HG02588 (cell line): ENCODE measurements around the gene CAMTA2.
A peak's percentile ranks its signal among the peaks of the same experiment; 100 is the strongest.
"Not testable (repeated sequence)": the region's sequence is repeated elsewhere in the genome, so short reads cannot be mapped to it uniquely, and the experiment has no call there.

Experiments
- ATAC-seq: cut with Tn5 transposase; IDR thresholded peaks from one replicate; pipeline ENCODE4 v1.9.1; 2021; ENCODE audit warnings: mild to moderate bottlenecking, moderate library complexity; ENCODE audit not compliant: unreplicated experiment

CAMTA2 gene

DNA sequence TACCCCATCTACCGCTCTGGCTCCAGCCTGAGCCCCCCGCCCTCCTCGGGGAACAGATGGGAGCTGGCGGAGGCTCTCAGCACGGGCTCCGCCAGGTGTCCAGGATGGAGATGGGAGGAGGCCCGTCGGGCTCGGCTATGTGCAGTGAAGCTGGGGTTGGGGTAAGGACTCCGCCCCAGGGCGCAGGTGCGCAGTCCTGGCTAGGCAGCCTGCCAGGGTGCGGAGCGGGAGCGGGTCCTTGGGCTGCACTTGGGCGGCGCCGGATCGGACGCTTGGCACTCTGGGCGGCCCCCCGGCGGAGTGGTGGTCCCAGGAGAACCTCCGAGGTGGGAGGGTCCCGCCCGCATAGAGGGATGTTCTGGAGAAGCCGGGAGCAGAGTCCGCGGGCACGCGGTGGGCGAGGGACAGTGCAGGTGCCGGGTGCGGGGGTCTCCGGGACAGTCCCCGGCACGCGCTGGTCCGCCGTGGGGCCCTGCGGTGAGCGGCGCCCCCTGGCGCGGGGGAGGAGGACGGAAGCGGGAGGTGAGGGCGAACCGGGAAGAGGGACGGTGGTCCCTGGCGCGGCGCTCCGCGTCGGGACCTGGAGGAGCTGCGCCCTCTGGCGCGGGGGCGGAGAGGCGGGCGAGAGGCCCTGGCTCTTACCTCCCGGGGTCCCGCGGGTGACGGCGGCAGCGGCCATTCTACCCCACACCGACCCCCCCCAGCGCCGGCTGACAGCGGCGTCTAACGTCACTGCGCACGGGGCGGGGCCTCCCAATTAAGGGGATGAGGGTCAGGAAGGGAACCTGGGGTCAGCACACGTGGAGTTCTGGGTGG is at the start of gene CAMTA2:
Gene CAMTA2 (minus strand): TSS at position 725 of the 816 bp plus-strand sequence. CDS start 1,453 bp downstream, outside the sequence.
- ATAC-seq, result peak; percentile 58

DNA sequence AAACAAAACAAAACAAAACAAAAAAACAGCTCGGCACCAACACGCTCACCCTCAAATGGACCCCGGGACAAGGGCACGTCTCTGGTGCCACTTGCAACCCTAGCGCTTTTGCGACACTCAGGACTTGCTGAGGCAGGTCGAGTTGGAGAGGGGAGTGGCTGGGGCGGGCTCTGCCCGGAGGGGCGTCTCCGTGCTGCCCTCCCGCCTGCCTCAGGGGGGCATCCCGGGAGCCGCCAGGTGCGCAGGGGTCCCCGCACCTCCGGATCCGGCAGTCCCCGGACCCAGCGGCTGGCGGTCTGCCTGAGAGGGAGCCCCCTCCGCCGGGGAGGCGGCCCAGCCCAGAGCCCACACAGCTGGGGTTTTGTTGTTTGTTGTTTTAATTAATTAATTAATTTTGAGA is 47.8 kb upstream of the CAMTA2 start, which contains the start of gene SLC52A1:
Gene SLC52A1 (minus strand): TSS at position 112 of the 400 bp plus-strand sequence. CDS start 820 bp downstream, outside the sequence.
- no peak for ATAC-seq

GRCh38 chr17:5034651-5035050 is 47.2 kb upstream of the CAMTA2 start:
- no peak for ATAC-seq

- ATAC-seq, result no peak
These were observed 46.6 kb upstream of the CAMTA2 start for GRCh38 chr17:5034063-5034462.

GRCh38 chr17:5033352-5034015 is 46.0 kb upstream of the CAMTA2 start:
- no peak for ATAC-seq

- no peak for ATAC-seq
These were observed 45.4 kb upstream of the CAMTA2 start for GRCh38 chr17:5032865-5033264.

- peak; percentile 58 for ATAC-seq
These were observed 44.0 kb upstream of the CAMTA2 start for GRCh38 chr17:5031365-5032082.

GRCh38 chr17:5030168-5030567 is 42.7 kb upstream of the CAMTA2 start:
- not testable (repeated sequence) for ATAC-seq

DNA sequence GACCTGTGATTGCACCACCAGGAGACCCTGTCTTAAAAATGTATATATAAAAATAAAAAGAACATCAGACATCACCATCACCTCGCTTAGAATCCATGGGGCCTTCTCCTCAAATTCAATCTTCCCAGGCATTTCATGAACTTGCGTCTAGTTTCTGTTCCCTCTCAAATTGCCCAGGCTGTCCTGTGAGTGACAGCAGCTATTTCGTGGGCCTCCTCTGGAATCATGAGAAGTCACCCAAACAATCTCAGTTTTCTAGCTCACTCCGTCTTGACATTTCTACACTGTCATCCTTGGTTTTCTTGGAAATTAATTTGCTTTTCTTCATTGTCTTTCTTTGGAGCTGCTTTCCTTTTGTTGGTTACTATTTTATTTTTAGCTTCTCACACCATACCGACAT is 40.4 kb upstream of the CAMTA2 start:
- no peak for ATAC-seq

DNA sequence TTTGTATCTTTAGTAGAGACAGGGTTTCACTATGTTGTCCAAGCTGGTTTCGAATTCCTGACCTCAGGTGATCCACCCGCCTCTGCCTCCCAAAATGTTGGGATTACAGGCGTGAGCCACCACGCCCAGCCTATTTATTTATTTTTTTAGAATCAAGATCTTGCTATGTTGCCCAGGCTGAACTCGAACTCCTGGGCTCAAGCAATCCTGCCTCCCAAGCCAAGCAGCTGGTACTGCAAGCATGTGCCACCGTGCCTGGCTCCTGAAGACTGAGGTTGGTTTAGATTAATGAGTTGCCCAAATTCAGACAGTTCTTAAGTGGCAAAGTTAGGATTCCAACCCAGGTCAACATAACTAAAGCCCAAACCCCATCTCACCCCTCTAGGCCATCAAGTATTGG is 39.8 kb upstream of the CAMTA2 start:
- ATAC-seq, result no peak

- ATAC-seq, result no peak
These were observed 37.1 kb upstream of the CAMTA2 start for GRCh38 chr17:5024604-5025003.

DNA sequence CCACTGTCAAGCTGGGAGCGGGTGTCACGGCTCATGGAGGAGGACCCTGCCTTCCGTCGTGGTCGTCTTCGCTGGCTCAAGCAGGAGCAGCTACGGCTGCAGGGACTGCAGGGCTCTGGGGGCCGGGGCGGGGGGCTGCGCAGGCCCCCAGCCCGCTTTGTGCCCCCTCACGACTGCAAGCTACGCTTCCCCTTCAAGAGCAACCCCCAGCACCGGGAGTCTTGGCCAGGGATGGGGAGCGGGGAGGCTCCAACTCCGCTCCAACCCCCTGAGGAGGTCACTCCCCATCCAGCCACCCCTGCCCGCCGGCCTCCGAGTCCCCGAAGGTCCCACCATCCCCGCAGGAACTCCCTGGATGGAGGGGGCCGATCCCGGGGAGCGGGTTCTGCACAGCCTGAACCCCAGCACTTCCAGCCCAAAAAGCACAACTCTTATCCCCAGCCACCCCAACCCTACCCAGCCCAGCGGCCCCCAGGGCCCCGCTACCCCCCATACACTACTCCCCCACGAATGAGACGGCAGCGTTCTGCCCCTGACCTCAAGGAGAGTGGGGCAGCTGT is 36.2 kb upstream of the CAMTA2 start:
- no peak for ATAC-seq

GRCh38 chr17:5022171-5022711 is 34.8 kb upstream of the CAMTA2 start:
- no peak for ATAC-seq

DNA sequence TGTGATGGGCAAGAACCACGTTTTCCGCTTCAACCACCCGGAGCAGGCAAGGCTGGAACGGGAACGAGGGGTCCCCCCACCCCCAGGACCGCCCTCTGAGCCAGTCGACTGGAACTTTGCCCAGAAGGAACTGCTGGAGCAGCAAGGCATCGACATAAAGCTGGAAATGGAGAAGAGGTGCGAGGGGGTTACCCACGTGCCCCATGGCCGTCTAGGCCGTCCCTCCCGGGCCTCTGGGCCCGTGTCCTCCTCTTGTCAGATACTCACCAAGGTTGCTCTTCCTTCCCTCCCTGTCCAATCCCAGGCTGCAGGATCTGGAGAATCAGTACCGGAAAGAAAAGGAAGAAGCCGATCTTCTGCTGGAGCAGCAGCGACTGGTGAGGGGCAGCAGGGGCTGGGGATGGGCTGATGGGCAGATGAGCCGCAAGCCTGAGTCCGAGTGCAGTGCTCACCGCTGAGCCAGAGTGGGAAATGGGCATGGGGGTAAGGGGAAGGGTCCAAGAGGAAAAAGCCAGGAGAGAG is 33.1 kb upstream of the CAMTA2 start:
- ATAC-seq, result no peak

- no peak for ATAC-seq
These were observed 32.0 kb upstream of the CAMTA2 start for GRCh38 chr17:5019475-5019956.

DNA sequence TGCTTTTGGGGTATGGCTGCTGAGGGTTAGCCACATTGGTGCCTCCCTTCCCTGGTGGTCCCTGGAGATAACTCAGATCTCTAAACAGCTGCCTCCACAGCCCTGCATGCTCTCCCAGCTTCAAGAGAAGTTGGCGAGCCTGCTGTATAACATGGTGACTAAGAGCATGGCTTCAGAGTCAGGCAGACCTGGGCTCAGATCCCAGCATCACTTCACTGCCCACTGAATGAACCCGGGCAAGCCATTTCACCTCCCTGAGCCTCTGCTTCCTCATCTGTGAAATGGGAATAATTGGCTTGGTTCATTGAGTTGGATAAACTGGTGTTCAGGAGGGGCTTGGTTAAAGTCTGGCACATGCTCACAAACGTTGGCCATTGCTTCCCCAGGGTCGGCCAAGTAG is 26.9 kb upstream of the CAMTA2 start:
- ATAC-seq, result no peak

- ATAC-seq, result no peak
These were observed 24.5 kb upstream of the CAMTA2 start for GRCh38 chr17:5011928-5012327.

- no peak for ATAC-seq
These were observed 15.9 kb upstream of the CAMTA2 start for GRCh38 chr17:5003214-5003867.

DNA sequence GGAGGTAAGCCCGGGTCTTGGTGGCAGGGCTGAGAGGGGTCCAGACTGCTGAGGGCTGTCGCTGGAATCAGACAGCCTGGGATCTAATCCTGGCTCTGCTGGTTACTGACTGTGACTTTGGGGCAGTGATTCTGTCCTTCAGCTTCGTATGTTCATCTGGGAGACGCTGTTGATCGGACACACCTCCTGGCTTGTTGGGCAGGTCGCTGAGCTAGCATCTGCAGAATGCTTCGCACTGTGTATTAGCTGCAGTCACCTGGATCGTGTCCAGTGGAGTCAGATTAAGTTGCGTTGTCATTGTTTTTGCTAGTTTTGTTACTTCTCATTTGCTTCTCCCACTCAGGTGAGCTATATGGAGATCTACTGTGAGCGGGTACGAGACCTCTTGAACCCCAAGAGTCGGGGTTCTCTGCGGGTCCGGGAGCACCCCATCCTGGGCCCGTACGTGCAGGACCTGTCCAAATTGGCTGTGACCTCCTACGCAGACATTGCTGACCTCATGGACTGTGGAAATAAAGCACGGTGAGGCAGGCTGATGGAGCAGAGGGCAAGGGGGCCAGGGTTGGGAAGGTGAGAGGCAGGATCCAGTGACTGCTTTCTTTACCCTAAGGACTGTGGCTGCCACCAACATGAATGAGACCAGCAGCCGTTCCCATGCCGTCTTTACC is 14.8 kb upstream of the CAMTA2 start:
- ATAC-seq, result no peak
